ENCODE results near the gene GRM4. TPM values are rescaled to one million over a fixed set of nuclear protein-coding genes. Genes with fewer than 3 reads are reported as not detected.

Gene GRM4
- polyA plus RNA-seq, 1 of the 3 experiments (the other 2 are of a cell fraction), result not detected

GRCh38 chr6:33998660-33999059 lies 147.2 kb downstream of the GRM4 start:
- ChIA-PET POLR2A (no interaction called here), CTCF (interaction anchor here (0.5 kb wide), 1 partner anchor 160 kb away, joined by 3 read pairs; no protein-coding TSS in a partner anchor)
- 69% methylated on average over 5 of the region's 5 CpGs for WGBS (ENCODE audit: low lambda C conversion rate)
- no peak overlapping the region for H3K27ac ChIP-seq (ENCODE audit: low read depth in 2 of 2, low read length in 1 of 2)
- no peaks in the 10 kb centered on the region for H3K9me2 ChIP-seq
- 0 out of 2 replicates have a peak, but pooled peaks cover 5% of the 10 kb centered on the region for H3K27me3 ChIP-seq (ENCODE audit: insufficient read depth)
- H2AFZ ChIP-seq (ENCODE audit: low read depth), result no peak overlapping the region
- no peaks in the 10 kb centered on the region; a peak in 2 of 4 replicates for H3K4me1 ChIP-seq (ENCODE audit: control insufficient read depth in 1 of 2, insufficient read depth in 2 of 2, low read depth in 1 of 2, low read length in 1 of 2)
- no peak for TF ChIP-seq ELF1 (IDR thresholded peaks at IDR 0.05)
- no peak for TF ChIP-seq EZH2phosphoT487 (IDR thresholded peaks at IDR 0.05; ENCODE audit: borderline replicate concordance, low read depth)
- TF ChIP-seq FOXJ3 (CRISPR knock-in tag; IDR thresholded peaks at IDR 0.05), result no peak
- TF ChIP-seq TEAD4 (IDR thresholded peaks at IDR 0.05; ENCODE audit: borderline replicate concordance, insufficient read depth), result no peak
- TF ChIP-seq, protein P1, sequence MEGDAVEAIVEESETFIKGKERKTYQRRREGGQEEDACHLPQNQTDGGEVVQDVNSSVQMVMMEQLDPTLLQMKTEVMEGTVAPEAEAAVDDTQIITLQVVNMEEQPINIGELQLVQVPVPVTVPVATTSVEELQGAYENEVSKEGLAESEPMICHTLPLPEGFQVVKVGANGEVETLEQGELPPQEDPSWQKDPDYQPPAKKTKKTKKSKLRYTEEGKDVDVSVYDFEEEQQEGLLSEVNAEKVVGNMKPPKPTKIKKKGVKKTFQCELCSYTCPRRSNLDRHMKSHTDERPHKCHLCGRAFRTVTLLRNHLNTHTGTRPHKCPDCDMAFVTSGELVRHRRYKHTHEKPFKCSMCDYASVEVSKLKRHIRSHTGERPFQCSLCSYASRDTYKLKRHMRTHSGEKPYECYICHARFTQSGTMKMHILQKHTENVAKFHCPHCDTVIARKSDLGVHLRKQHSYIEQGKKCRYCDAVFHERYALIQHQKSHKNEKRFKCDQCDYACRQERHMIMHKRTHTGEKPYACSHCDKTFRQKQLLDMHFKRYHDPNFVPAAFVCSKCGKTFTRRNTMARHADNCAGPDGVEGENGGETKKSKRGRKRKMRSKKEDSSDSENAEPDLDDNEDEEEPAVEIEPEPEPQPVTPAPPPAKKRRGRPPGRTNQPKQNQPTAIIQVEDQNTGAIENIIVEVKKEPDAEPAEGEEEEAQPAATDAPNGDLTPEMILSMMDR (IDR thresholded peaks at IDR 0.05), result no peak
- TF ChIP-seq GABPA (IDR thresholded peaks at IDR 0.05; ENCODE audit: low read depth), result no peak
- TF ChIP-seq, protein P2, sequence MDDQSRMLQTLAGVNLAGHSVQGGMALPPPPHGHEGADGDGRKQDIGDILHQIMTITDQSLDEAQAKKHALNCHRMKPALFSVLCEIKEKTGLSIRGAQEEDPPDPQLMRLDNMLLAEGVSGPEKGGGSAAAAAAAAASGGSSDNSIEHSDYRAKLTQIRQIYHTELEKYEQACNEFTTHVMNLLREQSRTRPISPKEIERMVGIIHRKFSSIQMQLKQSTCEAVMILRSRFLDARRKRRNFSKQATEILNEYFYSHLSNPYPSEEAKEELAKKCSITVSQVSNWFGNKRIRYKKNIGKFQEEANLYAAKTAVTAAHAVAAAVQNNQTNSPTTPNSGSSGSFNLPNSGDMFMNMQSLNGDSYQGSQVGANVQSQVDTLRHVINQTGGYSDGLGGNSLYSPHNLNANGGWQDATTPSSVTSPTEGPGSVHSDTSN (IDR thresholded peaks at IDR 0.05), result no peak
- TF ChIP-seq RXRA (IDR thresholded peaks at IDR 0.05; ENCODE audit: borderline replicate concordance, low read depth), result no peak
- TF ChIP-seq POLR2AphosphoS5 (IDR thresholded peaks at IDR 0.05; ENCODE audit: low read depth, low read length), result no peak
- TF ChIP-seq, protein P3, sequence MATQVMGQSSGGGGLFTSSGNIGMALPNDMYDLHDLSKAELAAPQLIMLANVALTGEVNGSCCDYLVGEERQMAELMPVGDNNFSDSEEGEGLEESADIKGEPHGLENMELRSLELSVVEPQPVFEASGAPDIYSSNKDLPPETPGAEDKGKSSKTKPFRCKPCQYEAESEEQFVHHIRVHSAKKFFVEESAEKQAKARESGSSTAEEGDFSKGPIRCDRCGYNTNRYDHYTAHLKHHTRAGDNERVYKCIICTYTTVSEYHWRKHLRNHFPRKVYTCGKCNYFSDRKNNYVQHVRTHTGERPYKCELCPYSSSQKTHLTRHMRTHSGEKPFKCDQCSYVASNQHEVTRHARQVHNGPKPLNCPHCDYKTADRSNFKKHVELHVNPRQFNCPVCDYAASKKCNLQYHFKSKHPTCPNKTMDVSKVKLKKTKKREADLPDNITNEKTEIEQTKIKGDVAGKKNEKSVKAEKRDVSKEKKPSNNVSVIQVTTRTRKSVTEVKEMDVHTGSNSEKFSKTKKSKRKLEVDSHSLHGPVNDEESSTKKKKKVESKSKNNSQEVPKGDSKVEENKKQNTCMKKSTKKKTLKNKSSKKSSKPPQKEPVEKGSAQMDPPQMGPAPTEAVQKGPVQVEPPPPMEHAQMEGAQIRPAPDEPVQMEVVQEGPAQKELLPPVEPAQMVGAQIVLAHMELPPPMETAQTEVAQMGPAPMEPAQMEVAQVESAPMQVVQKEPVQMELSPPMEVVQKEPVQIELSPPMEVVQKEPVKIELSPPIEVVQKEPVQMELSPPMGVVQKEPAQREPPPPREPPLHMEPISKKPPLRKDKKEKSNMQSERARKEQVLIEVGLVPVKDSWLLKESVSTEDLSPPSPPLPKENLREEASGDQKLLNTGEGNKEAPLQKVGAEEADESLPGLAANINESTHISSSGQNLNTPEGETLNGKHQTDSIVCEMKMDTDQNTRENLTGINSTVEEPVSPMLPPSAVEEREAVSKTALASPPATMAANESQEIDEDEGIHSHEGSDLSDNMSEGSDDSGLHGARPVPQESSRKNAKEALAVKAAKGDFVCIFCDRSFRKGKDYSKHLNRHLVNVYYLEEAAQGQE (IDR thresholded peaks at IDR 0.05; ENCODE audit: low read depth, low read length), result no peak
- no peak for TF ChIP-seq MXI1 (IDR thresholded peaks at IDR 0.05; ENCODE audit: low read depth, low read length)
- no peak for TF ChIP-seq EP300 (IDR thresholded peaks at IDR 0.05; ENCODE audit: borderline replicate concordance in 1 of 2, low read depth in 1 of 2, low read length in 1 of 2)
- TF ChIP-seq, protein P4, sequence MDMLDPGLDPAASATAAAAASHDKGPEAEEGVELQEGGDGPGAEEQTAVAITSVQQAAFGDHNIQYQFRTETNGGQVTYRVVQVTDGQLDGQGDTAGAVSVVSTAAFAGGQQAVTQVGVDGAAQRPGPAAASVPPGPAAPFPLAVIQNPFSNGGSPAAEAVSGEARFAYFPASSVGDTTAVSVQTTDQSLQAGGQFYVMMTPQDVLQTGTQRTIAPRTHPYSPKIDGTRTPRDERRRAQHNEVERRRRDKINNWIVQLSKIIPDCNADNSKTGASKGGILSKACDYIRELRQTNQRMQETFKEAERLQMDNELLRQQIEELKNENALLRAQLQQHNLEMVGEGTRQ (IDR thresholded peaks at IDR 0.05; ENCODE audit: borderline replicate concordance, low read depth, low read length), result no peak
- TF ChIP-seq CHD2 (IDR thresholded peaks at IDR 0.05; ENCODE audit: low read length, partially characterized antibody), result no peak
- no peak overlapping the region for H3K4me2 ChIP-seq
- no peaks in the 10 kb centered on the region for H3F3A ChIP-seq (replicated peaks; ENCODE audit: insufficient read depth)
- H3K4me3 ChIP-seq (ENCODE audit: low read depth in 2 of 2, low read length in 1 of 2), result no peak overlapping the region
- H3K79me2 ChIP-seq (ENCODE audit: insufficient read depth), result no peaks in the 10 kb centered on the region
- H4K20me1 ChIP-seq (ENCODE audit: insufficient read depth), result no peaks in the 10 kb centered on the region
- no peaks in the 10 kb centered on the region for H3K9me3 ChIP-seq
- DNase-seq, result no peak
- no peaks in the 10 kb centered on the region for H3K36me3 ChIP-seq (replicated peaks in 1 of 2; ENCODE audit: control insufficient read depth in 1 of 2, insufficient read depth in 2 of 2, low read length in 1 of 2)
- no peak overlapping the region for H3K9ac ChIP-seq

Data from SK-N-SH (cell line).